H1 (cell line): ENCODE data around the gene CPEB3. TPM values are rescaled to one million over a fixed set of nuclear protein-coding genes. Genes with fewer than 3 reads are reported as not detected.

Experiments
- EP300 ChIP-seq, 2 experiments: IDR thresholded peaks; 1 replicate in 1 of 2; 2 replicates in 1 of 2; pipeline ENCODE4 v1.6.1; 2011 to 2012; ENCODE audit warnings: low read depth in 2 of 2, low read length in 2 of 2, mild to moderate bottlenecking in 2 of 2, borderline replicate concordance in 1 of 2, inconsistent platforms in 1 of 2, moderate library complexity in 1 of 2
- KDM1A ChIP-seq: fragments of 200-600, 300-600 bp; sonication (generic); IDR thresholded peaks from 2 replicates; pipeline ENCODE4 v1.7.1; 2016; ENCODE audit warnings: mild to moderate bottlenecking, low read length, borderline replicate concordance
- POLR2AphosphoS5 ChIP-seq: IDR thresholded peaks from 2 replicates; pipeline ENCODE4 v1.6.1; 2011; ENCODE audit warnings: low read depth, low read length
- SAP30 ChIP-seq: fragments of 300-600 bp; sonication (generic); IDR thresholded peaks from 2 replicates; pipeline ENCODE4 v1.7.1; 2012; ENCODE audit warnings: low read length, moderate library complexity, mild to moderate bottlenecking, inconsistent platforms; ENCODE audit not compliant: insufficient read depth, insufficient replicate concordance
- SUZ12 ChIP-seq: fragments of 200-600 bp; sonication (generic); IDR thresholded peaks from 2 replicates; pipeline ENCODE4 v1.6.1; 2012; ENCODE audit warnings: mild to moderate bottlenecking, inconsistent platforms, low read length, moderate library complexity, mixed read lengths
- TAF7 ChIP-seq: optimal IDR thresholded peaks from 2 replicates; pipeline ENCODE3; 2011; ENCODE audit warnings: low read depth, mild to moderate bottlenecking, inconsistent platforms, low read length, moderate library complexity, borderline replicate concordance
- TEAD4 ChIP-seq: IDR thresholded peaks from 2 replicates; pipeline ENCODE4 v1.6.1; 2012; ENCODE audit warnings: low read depth, low read length, inconsistent platforms, mixed read lengths
- polyA plus RNA-seq, 7 experiments: library from polyadenylated mRNA; depleted of rRNA in 3 of 7; stranded (reverse) in 5 of 7; unstranded in 2 of 7; fragments of >200 nt in 5 of 7; fragments of 200-250 nt in 2 of 7; gene quantifications; 1 replicate in 5 of 7; 2 replicates in 1 of 7; 4 replicates in 1 of 7; pipeline versions ENCODE4 v1.2.1 to v1.2.3, GENCODE V29; 2011 to 2013; ENCODE audit warnings: missing spikeins in 2 of 7, mixed read lengths in 2 of 7
- total RNA-seq: library from RNA; stranded (reverse); fragmentation: NEBNext Ultra II Directional; extraction: Animal tissue kit (Norgen Biotek cat#: 25700); gene quantifications from 2 replicates; pipeline ENCODE4 v1.2.1, GENCODE V29; 2021
- TF ChIP-seq, protein P1 (sequence below): IDR thresholded peaks from 2 replicates; pipeline ENCODE4 v1.6.1; 2012; ENCODE audit warnings: inconsistent platforms

The CPEB3 gene
- total and polyA plus RNA-seq, 2 of the 8 experiments (the other 6 are each of a cell fraction or from before 2014, with no cell fraction given) = 0.39 to 1.7 TPM

DNA sequence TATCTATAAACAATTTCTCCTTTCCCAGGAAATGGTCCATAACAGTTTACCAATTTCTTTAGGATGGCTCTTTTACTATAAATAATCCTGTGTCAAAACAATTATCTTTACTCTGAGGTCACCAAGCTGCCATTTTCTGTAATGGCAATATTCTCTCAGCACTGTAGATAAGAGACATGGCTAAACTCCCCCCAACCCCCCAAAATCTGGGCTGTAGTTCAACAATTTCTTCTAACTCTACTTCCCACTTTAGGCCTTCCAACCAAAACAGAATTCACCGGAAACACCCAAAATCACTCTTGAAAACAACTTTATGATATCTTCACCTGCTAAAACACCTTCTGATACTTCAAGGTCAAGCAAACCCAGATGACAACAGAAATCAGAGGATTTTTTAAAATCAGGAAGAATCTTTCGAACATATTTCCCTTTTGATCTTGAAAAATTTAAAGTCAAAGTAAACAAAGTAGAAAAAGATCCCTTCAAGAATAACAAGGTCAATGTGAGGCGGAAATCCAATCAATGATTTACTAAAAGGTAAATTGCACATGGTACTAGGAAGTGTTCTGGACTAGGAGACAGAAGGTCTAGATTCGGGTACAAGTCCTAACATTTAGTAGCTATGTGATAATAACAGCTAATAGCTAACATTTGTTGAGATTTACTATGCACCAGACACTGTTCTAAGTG, 176.8 kb downstream of the CPEB3 start (continued):
- no peak for TF ChIP-seq SAP30
- TF ChIP-seq EP300 (IDR thresholded peaks at IDR 0.05; ENCODE audit: borderline replicate concordance in 1 of 2, low read depth in 2 of 2, low read length in 2 of 2) = no peak
- TF ChIP-seq SUZ12 = no peak
- TF ChIP-seq, protein P1, sequence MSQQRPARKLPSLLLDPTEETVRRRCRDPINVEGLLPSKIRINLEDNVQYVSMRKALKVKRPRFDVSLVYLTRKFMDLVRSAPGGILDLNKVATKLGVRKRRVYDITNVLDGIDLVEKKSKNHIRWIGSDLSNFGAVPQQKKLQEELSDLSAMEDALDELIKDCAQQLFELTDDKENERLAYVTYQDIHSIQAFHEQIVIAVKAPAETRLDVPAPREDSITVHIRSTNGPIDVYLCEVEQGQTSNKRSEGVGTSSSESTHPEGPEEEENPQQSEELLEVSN = no peak
- no peak for TF ChIP-seq KDM1A
- no peak for TF ChIP-seq TEAD4
- no peak for TF ChIP-seq POLR2AphosphoS5
- TF ChIP-seq TAF7 = no peak
